CD14-positive monocyte (primary cell): ENCODE results near the gene KIF1B. TPM values are rescaled to one million over a fixed set of nuclear protein-coding genes. Genes with fewer than 3 reads are reported as not detected.

ENCODE experiments used
- DNase-seq, 3 donors: peaks; one replicate each; pipeline ENCODE4 v3.0.0-alpha.2; 2011 to 2022
- H2AFZ ChIP-seq: 2 replicates; pipeline ENCODE4 v1.6.0; 2012; ENCODE audit warnings: mild to moderate bottlenecking, low read depth, low read length, inconsistent platforms; ENCODE audit not compliant: insufficient read depth, poor library complexity, severe bottlenecking
- H3K27ac ChIP-seq, 2 donors: 1 replicate in 1 of 2; 2 replicates in 1 of 2; pipeline ENCODE4 v1.5.1; 2012 to 2013; ENCODE audit warnings: low read length in 2 of 2, control low read depth in 1 of 2, inconsistent platforms in 1 of 2, low read depth in 1 of 2, mild to moderate bottlenecking in 1 of 2
- H3K27me3 ChIP-seq, 2 donors: one replicate each; pipeline versions ENCODE4 v1.6.0 to v1.6.1; 2011 to 2013; ENCODE audit warnings: low read length in 2 of 2; ENCODE audit not compliant: control insufficient read depth in 2 of 2, insufficient read depth in 2 of 2
- H3K36me3 ChIP-seq, 2 donors: replicated peaks in 1 of 2; 1 replicate in 1 of 2; 2 replicates in 1 of 2; pipeline versions ENCODE4 v1.5.1 to v1.6.1; 2012 to 2013; ENCODE audit warnings: low read length in 2 of 2, control low read depth in 1 of 2, inconsistent platforms in 1 of 2, mild to moderate bottlenecking in 1 of 2; ENCODE audit not compliant: insufficient read depth in 2 of 2, control insufficient read depth in 1 of 2
- H3K4me1 ChIP-seq, 2 donors: 1 replicate in 1 of 2; 2 replicates in 1 of 2; pipeline versions ENCODE4 v1.5.1 to v1.6.1; 2012 to 2013; ENCODE audit warnings: low read length in 2 of 2, control low read depth in 1 of 2, inconsistent platforms in 1 of 2, mild to moderate bottlenecking in 1 of 2, moderate library complexity in 1 of 2; ENCODE audit not compliant: insufficient read depth in 2 of 2, control insufficient read depth in 1 of 2
- H3K4me2 ChIP-seq: replicated peaks from 2 replicates; pipeline ENCODE3; 2012; ENCODE audit warnings: low read length, moderate library complexity, mild to moderate bottlenecking; ENCODE audit not compliant: poor library complexity, severe bottlenecking; ENCODE audit errors: extremely low read depth
- H3K4me3 ChIP-seq, 3 experiments: fragments of 200-600 bp in 1 of 3; sonication (generic) in 1 of 3; replicated peaks in 1 of 3; 1 replicate in 2 of 3; 2 replicates in 1 of 3; pipeline ENCODE4 v1.5.1; 2011 to 2013; ENCODE audit warnings: low read length in 3 of 3, mild to moderate bottlenecking in 3 of 3, control low read depth in 2 of 3, low read depth in 2 of 3, inconsistent platforms in 1 of 3, moderate library complexity in 1 of 3
- H3K79me2 ChIP-seq: 2 replicates; pipeline ENCODE4 v1.6.0; 2012; ENCODE audit warnings: mild to moderate bottlenecking, control low read depth, inconsistent platforms, low read length, moderate library complexity; ENCODE audit not compliant: insufficient read depth
- H3K9ac ChIP-seq: 2 replicates; pipeline ENCODE4 v1.6.0; 2017; ENCODE audit warnings: low read length, mild to moderate bottlenecking; ENCODE audit not compliant: insufficient read depth, poor library complexity, severe bottlenecking
- H3K9me3 ChIP-seq, 2 donors: replicated peaks in 1 of 2; 1 replicate in 1 of 2; 2 replicates in 1 of 2; pipeline versions ENCODE4 v1.5.1 to v1.6.1; 2012 to 2013; ENCODE audit warnings: low read length in 2 of 2, control low read depth in 1 of 2; ENCODE audit not compliant: control insufficient read depth in 1 of 2, insufficient read depth in 1 of 2
- H4K20me1 ChIP-seq: 2 replicates; pipeline ENCODE4 v1.6.0; 2012; ENCODE audit warnings: mild to moderate bottlenecking, low read length, control low read depth, moderate library complexity; ENCODE audit not compliant: insufficient read depth
- H3K27ac Mint-ChIP-seq, 7 donors: one replicate each; pipeline ENCODE4 v1.8.0; 2020; ENCODE audit warnings: mild to moderate bottlenecking in 7 of 7, mixed read lengths in 7 of 7, moderate library complexity in 6 of 7, inconsistent platforms in 2 of 7
- H3K27me3 Mint-ChIP-seq, 3 donors: one replicate each; pipeline ENCODE4 v1.8.0; 2021 to 2022; ENCODE audit warnings: low read depth in 3 of 3, mild to moderate bottlenecking in 3 of 3, mixed read lengths in 3 of 3, moderate library complexity in 3 of 3, inconsistent platforms in 1 of 3
- H3K36me3 Mint-ChIP-seq, 2 donors: one replicate each; pipeline ENCODE4 v1.8.0; 2020; ENCODE audit warnings: mixed read lengths in 2 of 2, inconsistent platforms in 1 of 2, mild to moderate bottlenecking in 1 of 2
- H3K4me1 Mint-ChIP-seq: one replicate; pipeline ENCODE4 v1.8.0; 2020; ENCODE audit warnings: mild to moderate bottlenecking, mixed read lengths
- H3K4me3 Mint-ChIP-seq, 2 donors: one replicate each; pipeline ENCODE4 v1.8.0; 2020; ENCODE audit warnings: mild to moderate bottlenecking in 2 of 2, mixed read lengths in 2 of 2, moderate library complexity in 1 of 2
- H3K9me3 Mint-ChIP-seq, 7 donors: one replicate each; pipeline ENCODE4 v1.8.0; 2020 to 2022; ENCODE audit warnings: mixed read lengths in 7 of 7, mild to moderate bottlenecking in 6 of 7, moderate library complexity in 6 of 7, inconsistent platforms in 2 of 7
- WGBS: methylation state at CpG from one replicate; pipeline ENCODE4 v1.1.5; 2013; ENCODE audit warnings: missing lambda C conversion rate; ENCODE audit not compliant: insufficient coverage; 5-methylcytosine and 5-hydroxymethylcytosine counted together
- intact Hi-C, 2 donors: fragments of 100-400 bp; cut with micrococcal nuclease; formaldehyde crosslinking; loops; one replicate each; pipeline versions ENCODE4 v1.15.0 to v1.15.1; 2023
- polyA plus RNA-seq, 3 donors: library from polyadenylated mRNA; depleted of rRNA in 1 of 3; unstranded in 2 of 3; stranded (reverse) in 1 of 3; fragments of 300-500 nt in 2 of 3; fragments of >200 nt in 1 of 3; fragmentation: Illumina TruSeq in 2 of 3; gene quantifications; 1 replicate in 2 of 3; 2 replicates in 1 of 3; pipeline ENCODE4 v1.2.3, GENCODE V29; 2012 to 2021
- TF ChIP-seq, protein P1 (sequence below): fragments of 200-600 bp; IDR thresholded peaks from one replicate; pipeline ENCODE4 v1.8.0; 2022; ENCODE audit warnings: antibody characterized with exemption, mild to moderate bottlenecking

The KIF1B gene
- polyA plus RNA-seq, 3 donors = 3.0 to 7.0 (median 3.3) TPM

DNA sequence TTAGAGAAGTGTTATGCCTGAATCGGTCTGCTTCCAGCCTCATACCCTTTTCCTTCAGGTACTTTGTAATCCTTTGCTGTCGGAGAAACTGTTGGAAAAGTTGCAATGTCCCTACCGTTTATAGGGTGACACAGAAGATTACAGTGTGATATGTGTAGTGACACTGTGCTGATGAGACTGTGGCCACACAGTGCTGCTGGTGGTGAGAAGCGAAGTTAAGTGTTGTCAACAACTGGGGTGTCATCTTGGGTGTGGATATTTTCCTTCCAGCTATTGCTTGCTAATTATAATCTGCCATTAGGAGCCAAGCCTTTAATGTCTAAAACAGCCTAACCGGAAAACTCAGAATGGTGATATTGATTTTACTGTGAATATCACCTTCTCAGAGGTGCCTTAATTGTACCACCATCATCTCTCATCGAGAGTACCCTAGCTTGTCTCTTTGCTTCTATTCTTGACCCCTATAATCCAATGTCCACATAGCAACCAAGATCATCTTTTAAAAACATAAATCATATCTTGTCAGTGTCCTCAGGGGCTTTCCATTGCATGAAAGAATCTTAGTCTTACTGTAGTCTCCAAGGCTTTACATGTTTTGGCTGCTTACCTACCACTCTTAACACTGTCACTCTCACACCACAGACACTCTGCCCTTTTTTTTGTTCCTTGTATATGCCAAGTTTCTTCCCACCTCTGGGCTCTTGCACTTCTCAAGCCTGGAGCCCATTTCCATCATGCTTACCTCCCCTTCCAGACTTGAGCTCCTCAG is 99.1 kb downstream of the KIF1B start:
- Histone ChIP-seq H3K79me2 (no peaks in the 10 kb centered on the region), H3K27me3 (no peaks in the 10 kb centered on the region), H2AFZ (no peak overlapping the region), H3K36me3 (peaks cover 9 to 68% of the 10 kb centered on the region in 2 donors), H3K27ac (no peak overlapping the region), H3K4me3 (no peak overlapping the region), H3K9me3 (no peaks in the 10 kb centered on the region), H3K4me2 (no peak overlapping the region), H3K4me1 (no peaks in the 10 kb centered on the region), H4K20me1 (no peaks in the 10 kb centered on the region), H3K9ac (no peak overlapping the region)
- peak overlapping the region in 1 of 7 donors; percentile 10 for H3K27ac Mint-ChIP-seq
- TF ChIP-seq, protein P1, sequence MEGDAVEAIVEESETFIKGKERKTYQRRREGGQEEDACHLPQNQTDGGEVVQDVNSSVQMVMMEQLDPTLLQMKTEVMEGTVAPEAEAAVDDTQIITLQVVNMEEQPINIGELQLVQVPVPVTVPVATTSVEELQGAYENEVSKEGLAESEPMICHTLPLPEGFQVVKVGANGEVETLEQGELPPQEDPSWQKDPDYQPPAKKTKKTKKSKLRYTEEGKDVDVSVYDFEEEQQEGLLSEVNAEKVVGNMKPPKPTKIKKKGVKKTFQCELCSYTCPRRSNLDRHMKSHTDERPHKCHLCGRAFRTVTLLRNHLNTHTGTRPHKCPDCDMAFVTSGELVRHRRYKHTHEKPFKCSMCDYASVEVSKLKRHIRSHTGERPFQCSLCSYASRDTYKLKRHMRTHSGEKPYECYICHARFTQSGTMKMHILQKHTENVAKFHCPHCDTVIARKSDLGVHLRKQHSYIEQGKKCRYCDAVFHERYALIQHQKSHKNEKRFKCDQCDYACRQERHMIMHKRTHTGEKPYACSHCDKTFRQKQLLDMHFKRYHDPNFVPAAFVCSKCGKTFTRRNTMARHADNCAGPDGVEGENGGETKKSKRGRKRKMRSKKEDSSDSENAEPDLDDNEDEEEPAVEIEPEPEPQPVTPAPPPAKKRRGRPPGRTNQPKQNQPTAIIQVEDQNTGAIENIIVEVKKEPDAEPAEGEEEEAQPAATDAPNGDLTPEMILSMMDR = no peak
- intact Hi-C loops = no loop called here
- no peaks in the 10 kb centered on the region for H3K9me3 Mint-ChIP-seq
- DNase-seq = no peak
- peaks cover 39 to 55% of the 10 kb centered on the region in 2 donors for H3K36me3 Mint-ChIP-seq
- H3K4me1 Mint-ChIP-seq = no peaks in the 10 kb centered on the region
- no peak overlapping the region for H3K4me3 Mint-ChIP-seq
- peaks cover 0 to 3% (median 0%) of the 10 kb centered on the region in 3 donors for H3K27me3 Mint-ChIP-seq
- WGBS = 100% methylated on average over 2 of the region's 6 CpGs

DNA sequence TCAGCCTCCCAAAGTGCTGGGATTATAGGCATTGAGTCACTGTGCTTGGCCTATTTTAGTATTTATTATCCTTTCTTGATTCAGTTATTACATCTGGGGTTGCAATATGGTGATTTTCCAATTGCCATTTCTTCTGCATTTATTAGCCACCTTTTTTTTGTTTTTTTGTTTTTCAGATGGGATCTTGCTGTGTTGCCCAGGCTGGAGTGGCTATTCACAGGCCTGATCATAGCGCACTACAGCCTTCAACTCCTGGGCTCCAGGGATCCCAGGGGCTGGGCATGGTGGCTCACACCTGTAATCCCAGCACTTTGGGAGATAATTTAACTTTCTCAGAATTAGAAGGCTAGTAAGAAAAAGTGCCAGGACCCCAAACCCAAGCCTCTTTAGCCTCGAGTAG is 106.4 kb downstream of the KIF1B start:
- Histone ChIP-seq H3K79me2 (no peaks in the 10 kb centered on the region), H2AFZ (no peak overlapping the region), H3K9me3 (no peaks in the 10 kb centered on the region), H3K9ac (no peak overlapping the region), H3K4me3 (no peak overlapping the region), H3K4me2 (no peak overlapping the region), H3K27ac (no peak overlapping the region), H3K27me3 (no peaks in the 10 kb centered on the region), H4K20me1 (no peaks in the 10 kb centered on the region), H3K36me3 (peaks cover 4 to 13% of the 10 kb centered on the region in 2 donors), H3K4me1 (no peaks in the 10 kb centered on the region)
- Mint-ChIP-seq H3K9me3 (no peaks in the 10 kb centered on the region), H3K36me3 (peaks cover 12 to 31% of the 10 kb centered on the region in 2 donors), H3K4me3 (no peak overlapping the region), H3K27me3 (peaks cover 0 to 4% (median 0%) of the 10 kb centered on the region in 3 donors), H3K27ac (peak overlapping the region in 1 of 7 donors; percentile 32), H3K4me1 (no peaks in the 10 kb centered on the region)
- intact Hi-C loops = no loop called here
- DNase-seq = no peak
- 100% methylated on average over 1 of the region's 2 CpGs for WGBS
- TF ChIP-seq, protein P1 = no peak
